ENCODE measurements around the gene MBOAT2. TPM values are rescaled to one million over a fixed set of nuclear protein-coding genes. Genes with fewer than 3 reads are reported as not detected.

MBOAT2 gene
- total and polyA plus RNA-seq, 2 of the 13 experiments (the other 11 are each of a cell fraction or from before 2014, with no cell fraction given): 0.11 to 0.36 TPM

DNA sequence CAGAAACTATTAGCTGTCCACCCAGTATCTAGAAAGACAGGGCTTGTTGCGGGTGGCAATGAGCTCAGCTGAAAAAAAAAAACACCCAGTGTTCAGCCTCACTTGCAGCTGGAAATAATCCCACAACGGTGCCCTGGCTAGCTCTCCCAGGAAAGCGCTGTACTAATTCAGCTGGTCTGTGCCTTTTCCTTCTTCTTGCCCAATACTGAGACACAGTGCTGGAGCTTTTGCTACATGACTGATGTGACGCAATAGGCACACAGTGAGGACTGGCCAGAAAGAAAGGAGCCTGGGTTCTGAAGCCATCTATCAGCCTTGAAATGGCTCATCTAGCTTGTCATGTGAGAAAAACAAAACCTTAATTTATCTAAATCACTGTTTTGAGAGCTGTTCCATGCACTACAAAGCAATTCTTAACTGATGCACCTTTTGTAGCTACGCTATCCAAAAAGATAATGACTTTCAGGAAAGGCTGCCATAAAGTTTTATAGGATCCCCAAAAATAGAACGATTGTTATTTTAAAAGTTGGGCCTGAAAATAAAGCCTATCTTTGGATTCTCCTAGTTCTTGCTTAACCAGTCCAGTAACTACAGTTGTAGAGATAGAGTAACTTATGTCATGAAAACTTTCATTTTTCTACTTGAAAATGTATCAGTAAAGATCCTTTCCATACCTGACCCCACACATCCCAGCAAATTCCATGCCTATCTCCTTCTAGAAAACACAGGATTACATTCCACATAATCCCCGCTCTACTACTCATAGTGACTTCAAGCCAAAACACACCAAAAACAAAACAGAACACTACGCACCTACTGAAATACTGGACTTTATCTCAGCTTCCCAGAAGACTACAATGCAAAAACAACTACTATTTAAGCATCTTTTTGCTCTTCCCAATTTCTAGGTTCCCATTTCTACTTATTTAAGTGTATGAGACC, 181.9 kb downstream of the MBOAT2 start (continued):
- TF ChIP-seq, protein P1, sequence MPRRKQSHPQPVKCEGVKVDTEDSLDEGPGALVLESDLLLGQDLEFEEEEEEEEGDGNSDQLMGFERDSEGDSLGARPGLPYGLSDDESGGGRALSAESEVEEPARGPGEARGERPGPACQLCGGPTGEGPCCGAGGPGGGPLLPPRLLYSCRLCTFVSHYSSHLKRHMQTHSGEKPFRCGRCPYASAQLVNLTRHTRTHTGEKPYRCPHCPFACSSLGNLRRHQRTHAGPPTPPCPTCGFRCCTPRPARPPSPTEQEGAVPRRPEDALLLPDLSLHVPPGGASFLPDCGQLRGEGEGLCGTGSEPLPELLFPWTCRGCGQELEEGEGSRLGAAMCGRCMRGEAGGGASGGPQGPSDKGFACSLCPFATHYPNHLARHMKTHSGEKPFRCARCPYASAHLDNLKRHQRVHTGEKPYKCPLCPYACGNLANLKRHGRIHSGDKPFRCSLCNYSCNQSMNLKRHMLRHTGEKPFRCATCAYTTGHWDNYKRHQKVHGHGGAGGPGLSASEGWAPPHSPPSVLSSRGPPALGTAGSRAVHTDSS (CRISPR knock-in tag; conservative IDR thresholded peaks at IDR 0.05): no peak
- TF ChIP-seq TBL1XR1 (IDR thresholded peaks at IDR 0.05; ENCODE audit: borderline replicate concordance, low read length, partially characterized antibody) (peak; percentile 92), ZNF264 (CRISPR knock-in tag; IDR thresholded peaks at IDR 0.05) (peak; percentile 99), ZNF367 (CRISPR knock-in tag; IDR thresholded peaks at IDR 0.05; ENCODE audit: borderline replicate concordance) (no peak), KLF9 (CRISPR knock-in tag; IDR thresholded peaks at IDR 0.05; ENCODE audit: low read depth) (no peak), HNF4A (CRISPR knock-in tag; IDR thresholded peaks at IDR 0.05) (peak; percentile 26), ZNF780A (CRISPR knock-in tag; IDR thresholded peaks at IDR 0.05) (no peak), ZFX (CRISPR knock-in tag; IDR thresholded peaks at IDR 0.05; ENCODE audit: low read depth) (no peak), ZNF17 (CRISPR knock-in tag; IDR thresholded peaks at IDR 0.05) (no peak), XRCC5 (optimal IDR thresholded peaks at IDR 0.05; ENCODE audit: low read length) (peak; percentile 63), SAP130 (CRISPR knock-in tag; IDR thresholded peaks at IDR 0.05; ENCODE audit: low read depth) (peak; percentile 39; the same call in 1 of the 2 replicates), RARA (CRISPR knock-in tag; IDR thresholded peaks at IDR 0.05) (peak; percentile 14; the same call in 1 of the 2 replicates), CBX5 (CRISPR knock-in tag; IDR thresholded peaks at IDR 0.05; ENCODE audit: borderline replicate concordance) (peak; percentile 83), CEBPB (IDR thresholded peaks at IDR 0.05; ENCODE audit: borderline replicate concordance, low read depth, low read length) (peak; percentile 100), ZNF331 (CRISPR knock-in tag; IDR thresholded peaks at IDR 0.05) (peak; percentile 71; the same call in 1 of the 2 replicates), ZEB1 (IDR thresholded peaks at IDR 0.05; ENCODE audit: insufficient replicate concordance, low read depth) (no peak), HMG20B (CRISPR knock-in tag; conservative IDR thresholded peaks at IDR 0.05) (0 out of 2 replicates have a peak, but pooled peaks have one; percentile 38)
- TF ChIP-seq, protein P2, sequence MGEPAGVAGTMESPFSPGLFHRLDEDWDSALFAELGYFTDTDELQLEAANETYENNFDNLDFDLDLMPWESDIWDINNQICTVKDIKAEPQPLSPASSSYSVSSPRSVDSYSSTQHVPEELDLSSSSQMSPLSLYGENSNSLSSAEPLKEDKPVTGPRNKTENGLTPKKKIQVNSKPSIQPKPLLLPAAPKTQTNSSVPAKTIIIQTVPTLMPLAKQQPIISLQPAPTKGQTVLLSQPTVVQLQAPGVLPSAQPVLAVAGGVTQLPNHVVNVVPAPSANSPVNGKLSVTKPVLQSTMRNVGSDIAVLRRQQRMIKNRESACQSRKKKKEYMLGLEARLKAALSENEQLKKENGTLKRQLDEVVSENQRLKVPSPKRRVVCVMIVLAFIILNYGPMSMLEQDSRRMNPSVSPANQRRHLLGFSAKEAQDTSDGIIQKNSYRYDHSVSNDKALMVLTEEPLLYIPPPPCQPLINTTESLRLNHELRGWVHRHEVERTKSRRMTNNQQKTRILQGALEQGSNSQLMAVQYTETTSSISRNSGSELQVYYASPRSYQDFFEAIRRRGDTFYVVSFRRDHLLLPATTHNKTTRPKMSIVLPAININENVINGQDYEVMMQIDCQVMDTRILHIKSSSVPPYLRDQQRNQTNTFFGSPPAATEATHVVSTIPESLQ (CRISPR knock-in tag; conservative IDR thresholded peaks at IDR 0.05): no peak

Data from HepG2 (cell line).